Measurements from ENCODE around the gene CCDC106.

The CCDC106 gene

DNA sequence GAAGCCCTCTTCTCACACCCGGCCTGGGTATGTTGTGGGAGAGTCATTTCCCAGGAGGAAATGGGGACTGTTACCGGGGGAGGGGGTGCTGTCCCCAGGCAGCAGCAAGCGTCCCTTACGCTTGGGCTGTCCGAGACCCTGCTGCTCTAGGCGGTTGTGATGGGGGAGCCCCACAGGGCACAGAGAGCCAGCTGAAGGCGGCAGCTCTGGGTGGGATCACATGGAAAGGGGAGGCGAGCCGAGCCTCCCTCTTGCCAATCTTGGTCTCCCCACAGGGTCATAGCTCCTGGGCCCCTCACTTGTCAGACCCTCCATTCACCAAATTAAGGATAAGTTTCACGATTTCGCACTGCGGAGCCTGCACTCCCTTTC, 49.0 kb downstream of the CCDC106 start:
- H2AFZ ChIP-seq: no peak overlapping the region
- H3K4me3 ChIP-seq (ENCODE audit: low read depth, low read length): no peak overlapping the region
- no peak overlapping the region for H3K9ac ChIP-seq
- TF ChIP-seq, protein P1, sequence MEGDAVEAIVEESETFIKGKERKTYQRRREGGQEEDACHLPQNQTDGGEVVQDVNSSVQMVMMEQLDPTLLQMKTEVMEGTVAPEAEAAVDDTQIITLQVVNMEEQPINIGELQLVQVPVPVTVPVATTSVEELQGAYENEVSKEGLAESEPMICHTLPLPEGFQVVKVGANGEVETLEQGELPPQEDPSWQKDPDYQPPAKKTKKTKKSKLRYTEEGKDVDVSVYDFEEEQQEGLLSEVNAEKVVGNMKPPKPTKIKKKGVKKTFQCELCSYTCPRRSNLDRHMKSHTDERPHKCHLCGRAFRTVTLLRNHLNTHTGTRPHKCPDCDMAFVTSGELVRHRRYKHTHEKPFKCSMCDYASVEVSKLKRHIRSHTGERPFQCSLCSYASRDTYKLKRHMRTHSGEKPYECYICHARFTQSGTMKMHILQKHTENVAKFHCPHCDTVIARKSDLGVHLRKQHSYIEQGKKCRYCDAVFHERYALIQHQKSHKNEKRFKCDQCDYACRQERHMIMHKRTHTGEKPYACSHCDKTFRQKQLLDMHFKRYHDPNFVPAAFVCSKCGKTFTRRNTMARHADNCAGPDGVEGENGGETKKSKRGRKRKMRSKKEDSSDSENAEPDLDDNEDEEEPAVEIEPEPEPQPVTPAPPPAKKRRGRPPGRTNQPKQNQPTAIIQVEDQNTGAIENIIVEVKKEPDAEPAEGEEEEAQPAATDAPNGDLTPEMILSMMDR (IDR thresholded peaks at IDR 0.05): no peak
- no peaks in the 10 kb centered on the region for H3K36me3 ChIP-seq (ENCODE audit: control insufficient read depth, insufficient read depth, low read length)
- H3K4me1 ChIP-seq: no peaks in the 10 kb centered on the region
- no peaks in the 10 kb centered on the region for H3K27me3 ChIP-seq (ENCODE audit: control insufficient read depth, insufficient read depth, low read length)
- no peaks in the 10 kb centered on the region for H3K9me3 ChIP-seq (ENCODE audit: control insufficient read depth, low read length)
- H3K4me2 ChIP-seq (ENCODE audit: low read length): no peak overlapping the region
- no peaks in the 10 kb centered on the region for H3K79me2 ChIP-seq
- no peak overlapping the region for H3K27ac ChIP-seq

DNA sequence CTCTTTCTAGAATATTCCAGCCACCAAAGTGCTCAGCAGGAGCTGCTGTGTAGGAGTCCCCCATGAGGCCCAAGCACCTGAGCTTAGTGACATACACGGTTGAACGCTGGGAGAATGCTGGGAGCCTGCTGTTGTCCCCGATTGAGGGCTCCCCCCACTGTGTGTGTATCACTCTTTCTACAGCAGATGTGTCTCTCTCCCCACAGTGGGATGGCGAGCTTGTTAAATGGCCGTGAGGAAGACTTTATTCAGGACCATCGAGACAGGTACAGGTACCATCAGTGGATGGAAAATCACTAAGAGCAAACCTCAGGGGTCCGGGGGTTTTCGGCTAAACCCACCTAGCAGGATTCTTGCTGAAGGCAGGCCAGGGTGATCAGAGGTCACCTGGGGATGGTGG, 49.7 kb downstream of the CCDC106 start:
- Histone ChIP-seq H3K9me3 (ENCODE audit: control insufficient read depth, low read length) (no peaks in the 10 kb centered on the region), H3K36me3 (ENCODE audit: control insufficient read depth, insufficient read depth, low read length) (no peaks in the 10 kb centered on the region), H3K4me1 (no peaks in the 10 kb centered on the region), H3K4me2 (ENCODE audit: low read length) (no peak overlapping the region), H3K27ac (no peak overlapping the region), H3K9ac (no peak overlapping the region), H3K79me2 (no peaks in the 10 kb centered on the region), H3K27me3 (ENCODE audit: control insufficient read depth, insufficient read depth, low read length) (no peaks in the 10 kb centered on the region), H3K4me3 (ENCODE audit: low read depth, low read length) (no peak overlapping the region), H2AFZ (no peak overlapping the region)
- TF ChIP-seq, protein P1 (IDR thresholded peaks at IDR 0.05): no peak

DNA sequence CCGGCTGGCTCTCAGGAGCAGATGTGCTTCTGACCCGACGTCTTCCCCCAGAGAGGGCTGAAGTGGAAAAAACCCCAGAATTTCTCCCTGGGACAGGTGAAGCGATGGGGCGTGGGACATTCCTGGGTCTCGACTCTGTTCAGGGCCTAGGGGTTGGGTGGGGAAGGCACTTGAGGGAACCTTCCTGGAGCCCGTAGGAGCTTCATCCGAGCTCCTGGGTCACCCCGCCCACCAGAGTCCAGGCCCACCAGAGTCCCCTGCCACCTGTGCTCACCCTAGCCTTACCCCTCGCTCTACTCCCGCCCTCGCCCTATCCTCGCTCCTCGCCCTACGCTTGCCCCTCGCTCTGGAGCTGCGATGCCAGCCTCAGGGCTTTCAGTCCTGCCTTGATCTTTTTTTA, 50.2 kb downstream of the CCDC106 start:
- TF ChIP-seq, protein P1 (IDR thresholded peaks at IDR 0.05): no peak
- Histone ChIP-seq H2AFZ (no peak overlapping the region), H3K9me3 (ENCODE audit: control insufficient read depth, low read length) (no peaks in the 10 kb centered on the region), H3K4me2 (ENCODE audit: low read length) (no peak overlapping the region), H3K79me2 (no peaks in the 10 kb centered on the region), H3K27ac (no peak overlapping the region), H3K36me3 (ENCODE audit: control insufficient read depth, insufficient read depth, low read length) (no peaks in the 10 kb centered on the region), H3K4me3 (ENCODE audit: low read depth, low read length) (no peak overlapping the region), H3K9ac (no peak overlapping the region), H3K4me1 (no peaks in the 10 kb centered on the region), H3K27me3 (ENCODE audit: control insufficient read depth, insufficient read depth, low read length) (no peaks in the 10 kb centered on the region)

DNA sequence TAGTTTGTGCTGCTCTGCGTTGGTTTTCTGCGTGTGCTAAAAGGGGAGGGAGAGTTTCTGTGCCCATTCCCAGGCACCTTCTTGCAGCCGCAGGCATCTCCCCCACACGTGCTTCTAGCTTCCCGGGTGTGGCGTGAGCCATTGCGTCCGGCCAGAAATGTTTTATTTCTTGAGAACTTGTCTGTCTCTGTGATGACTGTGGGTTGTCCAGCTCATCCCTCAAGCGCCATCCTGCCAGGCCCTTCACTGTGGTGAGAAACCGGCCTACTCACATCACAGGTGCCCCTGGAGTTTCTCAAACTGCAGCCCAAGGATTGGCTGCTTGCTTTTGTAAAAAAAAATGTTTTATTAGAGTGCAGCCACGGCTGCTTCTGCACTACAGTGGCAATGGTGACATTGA, 51.2 kb downstream of the CCDC106 start:
- H3K9ac ChIP-seq: no peak overlapping the region

DNA sequence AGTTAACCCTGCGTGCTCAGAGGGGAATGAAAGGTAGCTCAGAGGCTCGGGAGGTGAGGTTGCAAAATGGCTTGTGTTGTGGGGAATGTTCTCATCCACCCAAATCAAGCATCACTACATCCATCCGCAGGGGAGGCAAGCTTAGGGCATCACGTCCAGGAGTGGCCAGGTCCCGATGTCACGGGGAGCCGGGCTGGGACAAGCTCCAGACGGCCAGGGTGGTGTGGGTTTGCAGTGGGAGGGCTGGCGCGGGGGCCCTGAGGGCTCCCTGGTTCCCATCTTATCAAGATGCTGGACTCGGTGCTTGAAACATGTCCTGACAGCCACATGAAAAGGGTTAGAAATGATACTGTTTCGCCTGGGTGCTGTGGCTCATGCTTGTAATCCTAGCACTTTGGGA, 52.8 kb downstream of the CCDC106 start:
- H3K79me2 ChIP-seq: no peaks in the 10 kb centered on the region
- no peak overlapping the region for H3K9ac ChIP-seq
- H3K4me2 ChIP-seq (ENCODE audit: low read length): no peak overlapping the region
- H3K27me3 ChIP-seq (ENCODE audit: control insufficient read depth, insufficient read depth, low read length): no peaks in the 10 kb centered on the region
- no peaks in the 10 kb centered on the region for H3K36me3 ChIP-seq (ENCODE audit: control insufficient read depth, insufficient read depth, low read length)
- TF ChIP-seq, protein P1 (IDR thresholded peaks at IDR 0.05): no peak
- no peak overlapping the region for H3K27ac ChIP-seq
- H2AFZ ChIP-seq: no peak overlapping the region
- H3K4me1 ChIP-seq: peaks cover 2% of the 10 kb centered on the region
- no peak overlapping the region for H3K4me3 ChIP-seq (ENCODE audit: low read depth, low read length)
- H3K9me3 ChIP-seq (ENCODE audit: control insufficient read depth, low read length): no peaks in the 10 kb centered on the region

More for the DNA sequence above, 51.2 kb downstream of the CCDC106 start:
- Histone ChIP-seq H3K79me2 (no peaks in the 10 kb centered on the region), H3K4me1 (no peaks in the 10 kb centered on the region), H3K27me3 (ENCODE audit: control insufficient read depth, insufficient read depth, low read length) (no peaks in the 10 kb centered on the region), H3K9me3 (ENCODE audit: control insufficient read depth, low read length) (no peaks in the 10 kb centered on the region), H3K27ac (no peak overlapping the region), H3K36me3 (ENCODE audit: control insufficient read depth, insufficient read depth, low read length) (no peaks in the 10 kb centered on the region), H3K4me2 (ENCODE audit: low read length) (no peak overlapping the region), H3K4me3 (ENCODE audit: low read depth, low read length) (no peak overlapping the region), H2AFZ (no peak overlapping the region)
- TF ChIP-seq, protein P1 (IDR thresholded peaks at IDR 0.05): no peak
